T-helper 17 cell (primary cell): Measurements from ENCODE around the gene PTPN2. TPM values are rescaled to one million over a fixed set of nuclear protein-coding genes. Genes with fewer than 3 reads are reported as not detected.

ENCODE experiments used
- ATAC-seq: fragments of 150-1000 bp; cut with Tn5 transposase; 2 replicates; pipeline ENCODE4 v1.10.0; 2021; ENCODE audit warnings: mild to moderate bottlenecking, moderate library complexity
- DNase-seq, 3 donors: peaks; one replicate each; pipeline versions ENCODE4 v3.0.0 to v3.0.0-alpha.2; 2020 to 2021
- H3K9me3 ChIP-seq: one replicate; pipeline ENCODE4 v1.7.0; 2013; ENCODE audit warnings: low read length, mild to moderate bottlenecking; ENCODE audit not compliant: control insufficient read depth, poor library complexity, severe bottlenecking
- H3K27ac Mint-ChIP-seq: one replicate; pipeline ENCODE4 v1.8.0; 2022; ENCODE audit warnings: mild to moderate bottlenecking, moderate library complexity, mixed read lengths
- H3K27me3 Mint-ChIP-seq: one replicate; pipeline ENCODE4 v1.8.0; 2022; ENCODE audit warnings: mixed read lengths
- H3K36me3 Mint-ChIP-seq: one replicate; pipeline ENCODE4 v1.8.0; 2022; ENCODE audit warnings: low read depth, mixed read lengths
- H3K4me1 Mint-ChIP-seq: one replicate; pipeline ENCODE4 v1.8.0; 2022; ENCODE audit warnings: mild to moderate bottlenecking, mixed read lengths
- H3K4me3 Mint-ChIP-seq: one replicate; pipeline ENCODE4 v1.8.0; 2022; ENCODE audit warnings: mild to moderate bottlenecking, moderate library complexity, mixed read lengths
- total RNA-seq, 4 donors: library from RNA in 2 of 4; stranded (reverse) in 2 of 4; gene quantifications; one replicate each; pipeline ENCODE4 v1.2.3 and lab custom pipeline; 2022 to 2026

PTPN2 gene
- total RNA-seq, 2 donors from 2014 or later, result 72.8 to 74.8 TPM

GRCh38 chr18:12821408-12821807 is 62.6 kb downstream of the PTPN2 start:
- DNase-seq, result no peak
- Mint-ChIP-seq H3K4me3 (no peak overlapping the region), H3K36me3 (peaks cover 1% of the 10 kb centered on the region), H3K4me1 (peaks cover 11% of the 10 kb centered on the region), H3K27ac (peak overlapping the region; percentile 49), H3K27me3 (no peaks in the 10 kb centered on the region)
- no peak for ATAC-seq
- H3K9me3 ChIP-seq, result no peaks in the 10 kb centered on the region

- H3K27me3 Mint-ChIP-seq, result no peaks in the 10 kb centered on the region
- no peak for ATAC-seq
- no peak overlapping the region for H3K4me3 Mint-ChIP-seq
- no peak for DNase-seq
- peaks cover 11% of the 10 kb centered on the region for H3K4me1 Mint-ChIP-seq
- no peaks in the 10 kb centered on the region for H3K9me3 ChIP-seq
- H3K36me3 Mint-ChIP-seq, result peaks cover 7% of the 10 kb centered on the region
- H3K27ac Mint-ChIP-seq, result peak overlapping the region; percentile 72
Observed at GRCh38 chr18:12820506-12820905, 63.5 kb downstream of the PTPN2 start.

- ATAC-seq (no peak), DNase-seq (no peak)
- Mint-ChIP-seq H3K27me3 (no peaks in the 10 kb centered on the region), H3K4me1 (peaks cover 11% of the 10 kb centered on the region), H3K4me3 (no peak overlapping the region), H3K36me3 (peaks cover 7% of the 10 kb centered on the region), H3K27ac (peak overlapping the region; percentile 72)
- H3K9me3 ChIP-seq, result no peaks in the 10 kb centered on the region
Observed at GRCh38 chr18:12819841-12820240, 64.2 kb downstream of the PTPN2 start.

GRCh38 chr18:12819322-12819721 is 64.7 kb downstream of the PTPN2 start:
- DNase-seq (no peak), ATAC-seq (no peak)
- Mint-ChIP-seq H3K4me3 (no peak overlapping the region), H3K4me1 (peaks cover 11% of the 10 kb centered on the region), H3K27me3 (no peaks in the 10 kb centered on the region), H3K27ac (peak overlapping the region; percentile 72), H3K36me3 (peaks cover 7% of the 10 kb centered on the region)
- no peaks in the 10 kb centered on the region for H3K9me3 ChIP-seq

GRCh38 chr18:12818243-12818642 is 65.8 kb downstream of the PTPN2 start:
- peaks cover 7% of the 10 kb centered on the region for H3K36me3 Mint-ChIP-seq
- H3K4me3 Mint-ChIP-seq, result peak overlapping the region; percentile 41
- ATAC-seq (no peak), DNase-seq (no peak)
- H3K4me1 Mint-ChIP-seq, result peaks cover 11% of the 10 kb centered on the region
- H3K27me3 Mint-ChIP-seq, result no peaks in the 10 kb centered on the region
- H3K9me3 ChIP-seq, result no peaks in the 10 kb centered on the region
- H3K27ac Mint-ChIP-seq, result no peak overlapping the region

- Mint-ChIP-seq H3K4me3 (no peak overlapping the region), H3K27ac (peak overlapping the region; percentile 74), H3K4me1 (peaks cover 9% of the 10 kb centered on the region), H3K36me3 (peaks cover 7% of the 10 kb centered on the region), H3K27me3 (no peaks in the 10 kb centered on the region)
- ATAC-seq, result no peak
- H3K9me3 ChIP-seq, result no peaks in the 10 kb centered on the region
- no peak for DNase-seq
Observed at GRCh38 chr18:12816451-12816850, 67.6 kb downstream of the PTPN2 start.

- Mint-ChIP-seq H3K27ac (no peak overlapping the region), H3K27me3 (no peaks in the 10 kb centered on the region), H3K36me3 (peaks cover 11% of the 10 kb centered on the region), H3K4me3 (no peak overlapping the region), H3K4me1 (peaks cover 7% of the 10 kb centered on the region)
- DNase-seq (no peak), ATAC-seq (no peak)
- H3K9me3 ChIP-seq, result no peaks in the 10 kb centered on the region
Observed at GRCh38 chr18:12811191-12811950, 72.7 kb downstream of the PTPN2 start.

- no peaks in the 10 kb centered on the region for H3K9me3 ChIP-seq
- DNase-seq (no peak), ATAC-seq (no peak)
- H3K36me3 Mint-ChIP-seq, result peaks cover 6% of the 10 kb centered on the region
- peak overlapping the region; percentile 2 for H3K27ac Mint-ChIP-seq
- H3K27me3 Mint-ChIP-seq, result no peaks in the 10 kb centered on the region
- H3K4me1 Mint-ChIP-seq, result peaks cover 15% of the 10 kb centered on the region
- H3K4me3 Mint-ChIP-seq, result no peak overlapping the region
Observed at GRCh38 chr18:12803069-12803936, 80.7 kb downstream of the PTPN2 start.

GRCh38 chr18:12802538-12802937 is 81.5 kb downstream of the PTPN2 start:
- Mint-ChIP-seq H3K36me3 (peaks cover 5% of the 10 kb centered on the region), H3K4me1 (peaks cover 14% of the 10 kb centered on the region), H3K27ac (peak overlapping the region; percentile 2), H3K27me3 (no peaks in the 10 kb centered on the region), H3K4me3 (no peak overlapping the region)
- no peak for DNase-seq
- no peaks in the 10 kb centered on the region for H3K9me3 ChIP-seq
- no peak for ATAC-seq

GRCh38 chr18:12796448-12796847 is 87.6 kb downstream of the PTPN2 start:
- Mint-ChIP-seq H3K4me3 (no peak overlapping the region), H3K27me3 (no peaks in the 10 kb centered on the region), H3K36me3 (no peaks in the 10 kb centered on the region), H3K27ac (no peak overlapping the region), H3K4me1 (no peaks in the 10 kb centered on the region)
- no peak for ATAC-seq
- no peaks in the 10 kb centered on the region for H3K9me3 ChIP-seq
- DNase-seq, result no peak

GRCh38 chr18:12791610-12792009 is 92.4 kb downstream of the PTPN2 start:
- Mint-ChIP-seq H3K36me3 (no peaks in the 10 kb centered on the region), H3K4me3 (no peak overlapping the region), H3K27ac (no peak overlapping the region), H3K27me3 (no peaks in the 10 kb centered on the region), H3K4me1 (no peaks in the 10 kb centered on the region)
- ATAC-seq (no peak), DNase-seq (no peak)
- H3K9me3 ChIP-seq, result no peaks in the 10 kb centered on the region

GRCh38 chr18:12786669-12787068 is 97.4 kb downstream of the PTPN2 start:
- ATAC-seq (no peak), DNase-seq (no peak)
- Mint-ChIP-seq H3K27ac (peak overlapping the region; percentile 3), H3K27me3 (no peaks in the 10 kb centered on the region), H3K4me1 (peaks cover 3% of the 10 kb centered on the region), H3K36me3 (peaks cover 4% of the 10 kb centered on the region), H3K4me3 (no peak overlapping the region)
- H3K9me3 ChIP-seq, result no peaks in the 10 kb centered on the region

- Mint-ChIP-seq H3K36me3 (peaks cover 4% of the 10 kb centered on the region), H3K27ac (peak overlapping the region; percentile 35), H3K4me1 (peaks cover 3% of the 10 kb centered on the region), H3K4me3 (no peak overlapping the region), H3K27me3 (no peaks in the 10 kb centered on the region)
- ATAC-seq (no peak), DNase-seq (no peak)
- no peaks in the 10 kb centered on the region for H3K9me3 ChIP-seq
Observed at GRCh38 chr18:12783524-12783923, 100.5 kb downstream of the PTPN2 start.
